ENCODE results near the gene PLEKHA4. TPM values are rescaled to one million over a fixed set of nuclear protein-coding genes. Genes with fewer than 3 reads are reported as not detected.
A peak's percentile ranks its signal among the peaks of the same experiment; 100 is the strongest.

Gene PLEKHA4
- total and polyA plus RNA-seq, 9 of the 15 experiments (the other 6 are each of a cell fraction or from before 2014, with no cell fraction given) = 0.07 to 30.8 (median 11.4) TPM

DNA sequence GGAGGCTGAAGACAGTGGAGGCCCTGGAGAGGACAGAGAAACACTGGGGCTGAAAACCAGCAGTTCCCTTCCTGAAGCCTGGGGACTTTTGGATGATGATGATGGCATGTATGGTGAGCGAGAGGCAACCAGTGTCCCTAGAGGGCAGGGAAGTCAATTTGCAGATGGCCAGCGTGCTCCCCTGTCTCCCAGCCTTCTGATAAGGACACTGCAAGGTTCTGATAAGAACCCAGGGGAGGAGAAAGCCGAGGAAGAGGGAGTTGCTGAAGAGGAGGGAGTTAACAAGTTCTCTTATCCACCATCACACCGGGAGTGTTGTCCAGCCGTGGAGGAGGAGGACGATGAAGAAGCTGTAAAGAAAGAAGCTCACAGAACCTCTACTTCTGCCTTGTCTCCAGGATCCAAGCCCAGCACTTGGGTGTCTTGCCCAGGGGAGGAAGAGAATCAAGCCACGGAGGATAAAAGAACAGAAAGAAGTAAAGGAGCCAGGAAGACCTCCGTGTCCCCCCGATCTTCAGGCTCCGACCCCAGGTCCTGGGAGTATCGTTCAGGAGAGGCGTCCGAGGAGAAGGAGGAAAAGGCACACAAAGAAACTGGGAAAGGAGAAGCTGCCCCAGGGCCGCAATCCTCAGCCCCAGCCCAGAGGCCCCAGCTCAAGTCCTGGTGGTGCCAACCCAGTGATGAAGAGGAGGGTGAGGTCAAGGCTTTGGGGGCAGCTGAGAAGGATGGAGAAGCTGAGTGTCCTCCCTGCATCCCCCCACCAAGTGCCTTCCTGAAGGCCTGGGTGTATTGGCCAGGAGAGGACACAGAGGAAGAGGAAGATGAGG lies 5.3 kb upstream of the PLEKHA4 start (continued):
- TF ChIP-seq RBM15 (IDR thresholded peaks at IDR 0.05; ENCODE audit: insufficient read depth, low read length) = no peak
- TF ChIP-seq, protein P1, sequence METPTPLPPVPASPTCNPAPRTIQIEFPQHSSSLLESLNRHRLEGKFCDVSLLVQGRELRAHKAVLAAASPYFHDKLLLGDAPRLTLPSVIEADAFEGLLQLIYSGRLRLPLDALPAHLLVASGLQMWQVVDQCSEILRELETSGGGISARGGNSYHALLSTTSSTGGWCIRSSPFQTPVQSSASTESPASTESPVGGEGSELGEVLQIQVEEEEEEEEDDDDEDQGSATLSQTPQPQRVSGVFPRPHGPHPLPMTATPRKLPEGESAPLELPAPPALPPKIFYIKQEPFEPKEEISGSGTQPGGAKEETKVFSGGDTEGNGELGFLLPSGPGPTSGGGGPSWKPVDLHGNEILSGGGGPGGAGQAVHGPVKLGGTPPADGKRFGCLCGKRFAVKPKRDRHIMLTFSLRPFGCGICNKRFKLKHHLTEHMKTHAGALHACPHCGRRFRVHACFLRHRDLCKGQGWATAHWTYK (CRISPR knock-in tag; IDR thresholded peaks at IDR 0.05) = 0 out of 2 replicates have a peak, but pooled peaks have one; percentile 31
- TF ChIP-seq ZNF445 (CRISPR knock-in tag; IDR thresholded peaks at IDR 0.05; ENCODE audit: low read depth) = no peak
- TF ChIP-seq, protein P2, sequence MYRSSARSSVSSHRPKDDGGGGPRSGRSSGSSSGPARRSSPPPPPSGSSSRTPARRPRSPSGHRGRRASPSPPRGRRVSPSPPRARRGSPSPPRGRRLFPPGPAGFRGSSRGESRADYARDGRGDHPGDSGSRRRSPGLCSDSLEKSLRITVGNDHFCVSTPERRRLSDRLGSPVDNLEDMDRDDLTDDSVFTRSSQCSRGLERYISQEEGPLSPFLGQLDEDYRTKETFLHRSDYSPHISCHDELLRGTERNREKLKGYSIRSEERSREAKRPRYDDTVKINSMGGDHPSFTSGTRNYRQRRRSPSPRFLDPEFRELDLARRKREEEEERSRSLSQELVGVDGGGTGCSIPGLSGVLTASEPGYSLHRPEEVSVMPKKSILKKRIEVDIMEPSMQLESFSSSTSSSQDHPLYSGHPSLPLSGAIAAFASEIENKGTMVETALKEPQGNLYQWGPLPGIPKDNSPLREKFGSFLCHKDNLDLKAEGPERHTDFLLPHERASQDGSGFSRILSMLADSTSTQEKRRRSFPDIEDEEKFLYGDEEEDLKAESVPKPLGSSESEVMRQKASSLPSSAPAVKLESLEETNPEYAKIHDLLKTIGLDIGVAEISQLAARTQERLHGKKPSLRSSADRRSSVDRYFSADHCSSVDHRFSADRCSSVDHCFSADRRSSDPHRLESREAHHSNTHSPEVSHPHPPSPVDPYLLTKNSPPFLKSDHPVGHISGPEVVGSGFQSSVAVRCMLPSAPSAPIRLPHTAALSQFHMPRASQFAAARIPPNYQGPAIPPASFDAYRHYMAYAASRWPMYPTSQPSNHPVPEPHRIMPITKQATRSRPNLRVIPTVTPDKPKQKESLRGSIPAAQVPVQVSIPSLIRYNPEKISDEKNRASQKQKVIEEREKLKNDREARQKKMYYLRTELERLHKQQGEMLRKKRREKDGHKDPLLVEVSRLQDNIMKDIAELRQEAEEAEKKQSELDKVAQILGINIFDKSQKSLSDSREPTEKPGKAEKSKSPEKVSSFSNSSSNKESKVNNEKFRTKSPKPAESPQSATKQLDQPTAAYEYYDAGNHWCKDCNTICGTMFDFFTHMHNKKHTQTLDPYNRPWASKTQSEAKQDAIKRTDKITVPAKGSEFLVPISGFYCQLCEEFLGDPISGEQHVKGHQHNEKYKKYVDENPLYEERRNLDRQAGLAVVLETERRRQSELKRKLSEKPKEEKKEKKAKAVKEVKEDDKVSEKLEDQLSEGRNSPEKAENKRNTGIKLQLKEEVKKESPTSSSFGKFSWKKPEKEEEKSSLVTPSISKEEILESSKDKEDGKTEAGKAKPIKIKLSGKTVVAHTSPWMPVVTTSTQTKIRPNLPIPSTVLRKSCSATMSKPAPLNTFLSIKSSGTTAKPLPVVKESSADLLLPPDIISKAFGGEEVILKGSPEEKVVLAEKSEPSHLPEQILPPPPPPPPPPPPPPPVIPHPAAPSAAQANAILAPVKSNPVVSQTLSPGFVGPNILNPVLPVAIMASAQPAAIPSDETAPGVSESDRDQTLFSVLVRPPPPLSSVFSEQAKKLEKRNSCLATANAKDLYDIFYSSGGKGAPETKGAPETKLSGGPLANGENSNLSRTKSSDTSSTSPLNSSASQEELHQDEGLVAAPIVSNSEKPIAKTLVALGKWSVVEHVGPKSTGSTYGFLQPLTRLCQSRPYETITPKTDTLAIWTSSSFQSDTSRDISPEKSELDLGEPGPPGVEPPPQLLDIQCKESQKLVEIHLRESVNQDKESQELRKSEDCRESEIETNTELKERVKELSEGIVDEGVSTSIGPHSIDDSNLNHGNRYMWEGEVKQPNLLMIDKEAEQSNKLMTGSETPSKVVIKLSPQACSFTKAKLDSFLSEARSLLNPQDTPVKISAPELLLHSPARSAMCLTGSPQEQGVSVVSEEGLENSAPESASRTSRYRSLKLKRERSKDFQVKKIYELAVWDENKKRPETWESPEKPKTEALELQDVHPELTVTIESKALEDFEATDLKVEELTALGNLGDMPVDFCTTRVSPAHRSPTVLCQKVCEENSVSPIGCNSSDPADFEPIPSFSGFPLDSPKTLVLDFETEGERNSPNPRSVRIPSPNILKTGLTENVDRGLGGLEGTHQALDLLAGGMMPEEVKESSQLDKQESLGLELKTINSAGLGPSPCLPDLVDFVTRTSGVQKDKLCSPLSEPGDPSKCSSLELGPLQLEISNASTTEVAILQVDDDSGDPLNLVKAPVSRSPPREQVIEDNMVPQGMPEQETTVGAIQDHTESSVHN (IDR thresholded peaks at IDR 0.05; ENCODE audit: borderline replicate concordance in 1 of 2, low read depth in 1 of 2) = peak in 1 of 2 experiments; percentile 65; a peak in 2 of 4 replicates
- peak; percentile 72; the same call in 1 of the 2 replicates for TF ChIP-seq SMAD3 (CRISPR knock-in tag; conservative IDR thresholded peaks at IDR 0.05)
- peak; percentile 24; the same call in 1 of the 2 replicates for TF ChIP-seq NFRKB (IDR thresholded peaks at IDR 0.05; ENCODE audit: low read depth)
- no peak for TF ChIP-seq FUS (optimal IDR thresholded peaks at IDR 0.05; ENCODE audit: low read depth, low read length)
- peak; percentile 79 for TF ChIP-seq KHSRP (IDR thresholded peaks at IDR 0.05)
- TF ChIP-seq, protein P3, sequence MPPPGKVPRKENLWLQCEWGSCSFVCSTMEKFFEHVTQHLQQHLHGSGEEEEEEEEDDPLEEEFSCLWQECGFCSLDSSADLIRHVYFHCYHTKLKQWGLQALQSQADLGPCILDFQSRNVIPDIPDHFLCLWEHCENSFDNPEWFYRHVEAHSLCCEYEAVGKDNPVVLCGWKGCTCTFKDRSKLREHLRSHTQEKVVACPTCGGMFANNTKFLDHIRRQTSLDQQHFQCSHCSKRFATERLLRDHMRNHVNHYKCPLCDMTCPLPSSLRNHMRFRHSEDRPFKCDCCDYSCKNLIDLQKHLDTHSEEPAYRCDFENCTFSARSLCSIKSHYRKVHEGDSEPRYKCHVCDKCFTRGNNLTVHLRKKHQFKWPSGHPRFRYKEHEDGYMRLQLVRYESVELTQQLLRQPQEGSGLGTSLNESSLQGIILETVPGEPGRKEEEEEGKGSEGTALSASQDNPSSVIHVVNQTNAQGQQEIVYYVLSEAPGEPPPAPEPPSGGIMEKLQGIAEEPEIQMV (tag; conservative IDR thresholded peaks at IDR 0.05; ENCODE audit: low read depth) = no peak
- TF ChIP-seq BHLHE40 (IDR thresholded peaks at IDR 0.05; ENCODE audit: low read length) = peak; percentile 97
- TF ChIP-seq FOXA1 (IDR thresholded peaks at IDR 0.05; ENCODE audit: borderline replicate concordance) = no peak
- TF ChIP-seq PTTG1 (tag; IDR thresholded peaks at IDR 0.05; ENCODE audit: low read depth) = no peak
- no peak for TF ChIP-seq ZNF140 (CRISPR knock-in tag; IDR thresholded peaks at IDR 0.05)
- TF ChIP-seq NR4A1 (CRISPR knock-in tag; IDR thresholded peaks at IDR 0.05) = no peak
- TF ChIP-seq NR4A1 (tag; IDR thresholded peaks at IDR 0.05) = no peak; the same call in none of the 2 replicates
- no peak for TF ChIP-seq IFI16 (CRISPR knock-in tag; IDR thresholded peaks at IDR 0.05)
- TF ChIP-seq CBX2 (IDR thresholded peaks at IDR 0.05; ENCODE audit: insufficient read depth, low read length, poor library complexity, severe bottlenecking) = no peak
